GM19240 (cell line): ENCODE results near the gene PKP1.

Source experiments
- DNase-seq: peaks from one replicate; pipeline ENCODE4 v3.0.0; 2011; ENCODE audit warnings: low spot score; ENCODE audit not compliant: insufficient read length

PKP1 gene

GRCh38 chr1:201366696-201367095, 83.4 kb downstream of the PKP1 start:
- no peak for DNase-seq

- no peak for DNase-seq
Measured at GRCh38 chr1:201369209-201369608, 85.9 kb downstream of the PKP1 start.

GRCh38 chr1:201370500-201370899, 87.2 kb downstream of the PKP1 start:
- no peak for DNase-seq

DNA sequence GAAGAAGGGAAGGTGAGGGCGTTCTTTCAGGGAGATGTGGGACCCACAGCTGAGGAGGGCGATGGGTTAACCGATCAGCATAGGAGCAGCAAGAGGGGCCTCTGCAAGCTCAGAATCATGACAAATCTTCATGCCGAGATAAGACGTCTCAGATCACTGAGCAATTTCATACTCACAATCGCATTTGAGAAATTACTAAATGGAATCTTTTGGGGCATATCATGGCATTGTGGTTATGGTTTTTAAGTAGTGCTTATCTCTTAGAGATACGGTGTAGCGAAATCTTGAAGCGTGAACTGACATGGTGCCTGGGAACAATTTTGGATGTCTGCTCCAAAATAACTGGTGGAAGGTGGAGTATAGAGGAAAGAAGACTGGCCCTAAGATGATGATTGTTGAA, 88.0 kb downstream of the PKP1 start:
- DNase-seq = no peak

DNA sequence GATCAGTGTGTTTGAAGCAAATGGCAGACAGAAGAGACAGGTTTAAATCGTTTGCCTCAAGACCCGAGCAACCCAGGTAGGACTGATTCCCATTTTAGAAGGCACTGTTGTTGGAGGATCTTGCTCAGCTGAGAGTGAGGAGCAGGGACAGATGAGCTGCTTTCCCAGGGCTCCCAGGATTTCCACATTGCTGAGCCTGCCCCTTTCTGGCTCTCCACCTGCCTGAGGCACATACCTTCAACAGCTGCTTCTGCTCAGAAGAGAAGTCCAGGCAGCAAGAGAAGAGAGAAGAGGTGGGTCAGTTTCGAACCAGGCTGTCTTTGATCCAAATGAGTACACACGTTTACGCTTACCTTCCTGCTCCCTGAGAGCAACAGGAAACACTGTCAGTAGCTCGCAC, 88.5 kb downstream of the PKP1 start:
- no peak for DNase-seq

DNA sequence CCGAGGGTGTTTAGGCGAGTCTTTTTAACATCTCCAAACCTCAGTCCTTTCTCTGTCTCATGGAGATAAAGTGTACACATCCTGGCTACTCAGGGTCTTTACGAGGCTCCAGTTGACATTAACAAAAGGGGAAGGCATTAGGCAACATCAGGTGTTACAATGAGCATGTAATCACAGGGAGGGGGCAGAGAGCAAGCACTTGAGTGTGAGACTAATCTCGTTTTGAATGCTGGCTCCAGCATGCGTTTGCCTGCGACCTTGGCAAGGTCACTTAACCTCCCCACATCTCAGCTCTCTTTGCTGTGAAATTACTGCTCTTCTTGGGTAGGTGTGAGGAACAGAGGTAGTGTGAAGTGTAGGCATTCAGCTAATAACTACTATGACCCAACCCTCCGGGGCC, 91.1 kb downstream of the PKP1 start:
- no peak for DNase-seq

- DNase-seq = no peak
Measured at GRCh38 chr1:201375169-201375568, 91.9 kb downstream of the PKP1 start.

DNA sequence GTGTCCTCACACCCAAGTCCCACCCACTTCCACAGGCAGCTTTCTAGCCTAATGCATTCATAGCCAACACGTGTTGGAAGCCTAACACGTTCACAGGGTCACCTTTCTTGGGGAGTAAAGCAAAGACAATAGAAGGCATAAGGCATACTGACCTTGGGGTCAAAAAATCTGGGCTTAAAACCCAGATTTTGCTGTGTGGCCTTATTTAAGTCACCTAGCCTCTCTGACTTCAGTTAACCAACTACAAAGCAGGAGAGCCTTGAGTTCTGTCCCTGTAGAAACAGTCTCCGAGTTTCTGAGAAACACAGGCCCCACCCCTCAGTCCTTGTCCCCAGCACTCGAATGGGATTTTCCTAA, 92.8 kb downstream of the PKP1 start:
- DNase-seq = no peak

GRCh38 chr1:201376464-201377374, 93.4 kb downstream of the PKP1 start:
- peak; percentile 29 for DNase-seq

- DNase-seq = no peak
Measured at GRCh38 chr1:201377611-201378092, 94.3 kb downstream of the PKP1 start, which contains the start of gene TNNT2. Gene TNNT2, minus strand, starts transcription at chr1:201377680. Its CDS starts 4,426 bp downstream, at chr1:201373254.

DNA sequence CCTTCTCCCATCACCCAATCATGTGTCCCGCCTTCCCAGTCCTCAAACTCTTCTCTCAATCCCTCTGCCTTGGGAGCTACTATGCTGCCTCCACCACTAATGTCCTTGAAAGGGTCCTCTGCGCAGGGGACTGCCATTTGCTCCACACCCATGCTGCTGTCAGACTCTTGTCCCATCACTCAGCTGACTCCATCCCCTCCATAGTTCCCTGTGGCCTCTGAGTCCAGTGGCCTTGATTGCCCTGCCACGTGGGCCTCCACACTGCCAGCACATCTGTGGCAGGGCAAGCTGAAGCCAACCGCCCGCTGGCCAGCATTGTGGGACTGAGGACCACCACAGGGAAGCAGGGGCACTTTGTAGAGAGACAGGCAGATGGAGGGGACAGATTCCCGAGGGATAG, 95.5 kb downstream of the PKP1 start:
- DNase-seq = no peak

DNA sequence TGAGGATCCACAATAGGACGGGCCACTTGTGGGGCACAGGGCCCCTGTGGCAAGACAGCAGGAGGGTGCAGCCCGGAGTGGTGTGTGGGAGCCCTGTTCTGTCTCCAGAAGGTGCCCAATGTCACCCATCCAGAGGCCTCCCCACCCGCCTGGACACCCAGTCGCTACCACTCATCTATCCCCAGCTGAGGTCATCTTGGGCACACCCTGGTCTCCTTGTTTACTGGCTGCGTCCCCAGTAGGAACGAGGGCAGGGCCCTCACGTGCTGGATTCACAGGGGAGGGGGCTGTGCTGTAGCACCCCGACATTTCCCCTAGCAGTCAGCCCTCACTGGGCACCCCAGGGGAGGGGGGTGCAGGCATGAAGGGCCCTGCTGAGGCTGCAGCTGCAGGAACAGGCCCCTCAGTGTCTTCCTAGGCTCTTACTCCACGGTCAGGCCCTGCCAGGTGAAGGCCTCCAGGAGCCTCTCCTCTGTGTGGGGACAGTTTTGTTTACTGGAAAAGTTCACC, 96.5 kb downstream of the PKP1 start:
- no peak for DNase-seq

DNA sequence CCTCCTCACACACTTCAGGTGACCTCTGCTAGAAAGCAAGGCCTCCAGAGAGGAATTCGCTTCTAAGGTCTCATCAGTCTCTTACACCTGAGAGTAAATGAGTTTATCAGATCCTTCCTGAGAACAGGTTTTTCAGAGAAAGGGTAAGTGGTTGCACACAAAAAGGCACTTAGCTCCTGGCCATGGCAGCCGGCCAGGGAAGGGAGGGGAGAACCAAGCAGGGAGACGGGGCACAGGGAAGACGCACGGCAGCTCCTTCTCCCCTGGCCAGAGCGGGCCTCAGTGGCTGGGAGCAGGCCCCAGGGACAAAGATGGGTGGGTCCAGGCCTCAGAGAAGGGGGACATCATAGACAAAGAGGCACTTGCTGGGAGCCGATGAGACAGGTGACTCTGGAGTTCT, 97.8 kb downstream of the PKP1 start:
- DNase-seq = no peak
